ENCODE results near the gene PRXL2B. TPM values are rescaled to one million over a fixed set of nuclear protein-coding genes. Genes with fewer than 3 reads are reported as not detected.
"Not testable (repeated sequence)": the region's sequence is repeated elsewhere in the genome, so short reads cannot be mapped to it uniquely, and the experiment has no call there.

PRXL2B gene
- total and polyA plus RNA-seq, 5 donors, result 8.0 to 11.8 (median 9.4) TPM

- no peak overlapping the region for H3K4me3 ChIP-seq (ENCODE audit: low read length)
- intact Hi-C loops (cut with DNase I), result no loop called here
- ATAC-seq (no peak), DNase-seq (peak in 1 of 3 donors; percentile 33)
- no peak overlapping the region for H3K27ac ChIP-seq (ENCODE audit: low read length)
- WGBS, result 86% methylated on average over 19 of the region's 19 CpGs
- H3K4me1 ChIP-seq (ENCODE audit: control insufficient read depth, insufficient read depth, low read length), result no peaks in the 10 kb centered on the region
- no peaks in the 10 kb centered on the region for H3K27me3 ChIP-seq (ENCODE audit: control insufficient read depth, insufficient read depth)
- H3K9me3 ChIP-seq (ENCODE audit: control insufficient read depth, low read length), result peaks cover 2% of the 10 kb centered on the region
Measured at GRCh38 chr1:2611621-2612437, 25.3 kb downstream of the PRXL2B start.

- Histone ChIP-seq H3K4me1 (ENCODE audit: control insufficient read depth, insufficient read depth, low read length) (no peaks in the 10 kb centered on the region), H3K27me3 (ENCODE audit: control insufficient read depth, insufficient read depth) (no peaks in the 10 kb centered on the region), H3K27ac (ENCODE audit: low read length) (no peak overlapping the region), H3K4me3 (ENCODE audit: low read length) (no peak overlapping the region), H3K9me3 (ENCODE audit: control insufficient read depth, low read length) (peaks cover 2% of the 10 kb centered on the region)
- intact Hi-C loops (cut with DNase I), result no loop called here
- WGBS, result 86% methylated on average over 11 of the region's 11 CpGs
- ATAC-seq, result no peak
- no peak for DNase-seq
Measured at GRCh38 chr1:2612591-2613365, 26.2 kb downstream of the PRXL2B start.

GRCh38 chr1:2614145-2614544 lies 27.6 kb downstream of the PRXL2B start:
- DNase-seq (no peak), ATAC-seq (no peak)
- no peak overlapping the region for H3K27ac ChIP-seq (ENCODE audit: low read length)
- H3K27me3 ChIP-seq (ENCODE audit: control insufficient read depth, insufficient read depth), result no peaks in the 10 kb centered on the region
- WGBS, result 87% methylated on average over 2 of the region's 2 CpGs
- no peaks in the 10 kb centered on the region for H3K4me1 ChIP-seq (ENCODE audit: control insufficient read depth, insufficient read depth, low read length)
- intact Hi-C loops (cut with DNase I), result no loop called here
- no peak overlapping the region for H3K4me3 ChIP-seq (ENCODE audit: low read length)
- H3K9me3 ChIP-seq (ENCODE audit: control insufficient read depth, low read length), result peaks cover 2% of the 10 kb centered on the region

- no peak overlapping the region for H3K27ac ChIP-seq (ENCODE audit: low read length)
- peaks cover 2% of the 10 kb centered on the region for H3K9me3 ChIP-seq (ENCODE audit: control insufficient read depth, low read length)
- H3K4me3 ChIP-seq (ENCODE audit: low read length), result no peak overlapping the region
- ATAC-seq, result no peak
- WGBS, result 6% methylated on average over 1 of the region's 1 CpG
- DNase-seq, result no peak
- H3K27me3 ChIP-seq (ENCODE audit: control insufficient read depth, insufficient read depth), result no peaks in the 10 kb centered on the region
- no peaks in the 10 kb centered on the region for H3K4me1 ChIP-seq (ENCODE audit: control insufficient read depth, insufficient read depth, low read length)
- intact Hi-C loops (cut with DNase I), result no loop called here
Measured at GRCh38 chr1:2617971-2618470, 31.4 kb downstream of the PRXL2B start.

- no peak overlapping the region for H3K4me3 ChIP-seq (ENCODE audit: low read length)
- no peaks in the 10 kb centered on the region for H3K4me1 ChIP-seq (ENCODE audit: control insufficient read depth, insufficient read depth, low read length)
- WGBS, result 78% methylated on average over 12 of the region's 12 CpGs
- H3K27ac ChIP-seq (ENCODE audit: low read length), result no peak overlapping the region
- H3K27me3 ChIP-seq (ENCODE audit: control insufficient read depth, insufficient read depth), result no peaks in the 10 kb centered on the region
- H3K9me3 ChIP-seq (ENCODE audit: control insufficient read depth, low read length), result no peaks in the 10 kb centered on the region
- intact Hi-C loops (cut with DNase I), result no loop called here
- DNase-seq (peak in 1 of 3 donors; percentile 21), ATAC-seq (no peak)
Measured at GRCh38 chr1:2623571-2624337, 37.2 kb downstream of the PRXL2B start.

- no peak for DNase-seq
- Histone ChIP-seq H3K9me3 (ENCODE audit: control insufficient read depth, low read length) (no peaks in the 10 kb centered on the region), H3K4me3 (ENCODE audit: low read length) (no peak overlapping the region), H3K27ac (ENCODE audit: low read length) (no peak overlapping the region), H3K4me1 (ENCODE audit: control insufficient read depth, insufficient read depth, low read length) (no peaks in the 10 kb centered on the region), H3K27me3 (ENCODE audit: control insufficient read depth, insufficient read depth) (no peaks in the 10 kb centered on the region)
- no peak for ATAC-seq
- WGBS, result 84% methylated on average over 13 of the region's 13 CpGs
- intact Hi-C loops (cut with DNase I), result no loop called here
Measured at GRCh38 chr1:2624735-2625300, 38.2 kb downstream of the PRXL2B start.

- Histone ChIP-seq H3K4me3 (ENCODE audit: low read length) (no peak overlapping the region), H3K27ac (ENCODE audit: low read length) (no peak overlapping the region), H3K9me3 (ENCODE audit: control insufficient read depth, low read length) (no peaks in the 10 kb centered on the region), H3K27me3 (ENCODE audit: control insufficient read depth, insufficient read depth) (no peaks in the 10 kb centered on the region), H3K4me1 (ENCODE audit: control insufficient read depth, insufficient read depth, low read length) (no peaks in the 10 kb centered on the region)
- 86% methylated on average over 10 of the region's 10 CpGs for WGBS
- intact Hi-C loops (cut with DNase I), result no loop called here
- no peak for ATAC-seq
- no peak for DNase-seq
Measured at GRCh38 chr1:2625311-2625710, 38.7 kb downstream of the PRXL2B start.

GRCh38 chr1:2625748-2626147 lies 39.2 kb downstream of the PRXL2B start:
- H3K9me3 ChIP-seq (ENCODE audit: control insufficient read depth, low read length); H3K4me3 ChIP-seq (ENCODE audit: low read length); H3K4me1 ChIP-seq (ENCODE audit: control insufficient read depth, insufficient read depth, low read length); H3K27me3 ChIP-seq (ENCODE audit: control insufficient read depth, insufficient read depth); intact Hi-C loops (cut with DNase I); DNase-seq; H3K27ac ChIP-seq (ENCODE audit: low read length); ATAC-seq: not testable (repeated sequence)
- WGBS, result 62% methylated on average over 7 of the region's 7 CpGs

- Histone ChIP-seq H3K9me3 (ENCODE audit: control insufficient read depth, low read length) (no peaks in the 10 kb centered on the region), H3K27me3 (ENCODE audit: control insufficient read depth, insufficient read depth) (no peaks in the 10 kb centered on the region), H3K27ac (ENCODE audit: low read length) (no peak overlapping the region), H3K4me1 (ENCODE audit: control insufficient read depth, insufficient read depth, low read length) (no peaks in the 10 kb centered on the region), H3K4me3 (ENCODE audit: low read length) (no peak overlapping the region)
- DNase-seq, result peak in 1 of 3 donors; percentile 33
- intact Hi-C loops (cut with DNase I), result no loop called here
- 29% methylated on average over 6 of the region's 6 CpGs for WGBS
- no peak for ATAC-seq
Measured at GRCh38 chr1:2627746-2628145, 41.2 kb downstream of the PRXL2B start.

- WGBS, result 9% methylated on average over 46 of the region's 46 CpGs
- DNase-seq (peak in 1 of 3 donors; percentile 33), ATAC-seq (peak in 1 of 2 donors; percentile 32)
- intact Hi-C loops (cut with DNase I), result no loop called here
- no peak overlapping the region for H3K27ac ChIP-seq (ENCODE audit: low read length)
- no peak overlapping the region for H3K4me3 ChIP-seq (ENCODE audit: low read length)
- no peaks in the 10 kb centered on the region for H3K9me3 ChIP-seq (ENCODE audit: control insufficient read depth, low read length)
- no peaks in the 10 kb centered on the region for H3K4me1 ChIP-seq (ENCODE audit: control insufficient read depth, insufficient read depth, low read length)
- no peaks in the 10 kb centered on the region for H3K27me3 ChIP-seq (ENCODE audit: control insufficient read depth, insufficient read depth)
Measured at GRCh38 chr1:2628191-2628932, 41.8 kb downstream of the PRXL2B start.
